HG03280 (cell line): ENCODE measurements around the gene USP48.
"Not testable (repeated sequence)": the region's sequence is repeated elsewhere in the genome, so short reads cannot be mapped to it uniquely, and the experiment has no call there.

ENCODE experiments used
- ATAC-seq: cut with Tn5 transposase; IDR thresholded peaks from one replicate; pipeline ENCODE4 v1.9.1; 2021; ENCODE audit warnings: mild to moderate bottlenecking, moderate library complexity; ENCODE audit not compliant: unreplicated experiment

USP48 gene

DNA sequence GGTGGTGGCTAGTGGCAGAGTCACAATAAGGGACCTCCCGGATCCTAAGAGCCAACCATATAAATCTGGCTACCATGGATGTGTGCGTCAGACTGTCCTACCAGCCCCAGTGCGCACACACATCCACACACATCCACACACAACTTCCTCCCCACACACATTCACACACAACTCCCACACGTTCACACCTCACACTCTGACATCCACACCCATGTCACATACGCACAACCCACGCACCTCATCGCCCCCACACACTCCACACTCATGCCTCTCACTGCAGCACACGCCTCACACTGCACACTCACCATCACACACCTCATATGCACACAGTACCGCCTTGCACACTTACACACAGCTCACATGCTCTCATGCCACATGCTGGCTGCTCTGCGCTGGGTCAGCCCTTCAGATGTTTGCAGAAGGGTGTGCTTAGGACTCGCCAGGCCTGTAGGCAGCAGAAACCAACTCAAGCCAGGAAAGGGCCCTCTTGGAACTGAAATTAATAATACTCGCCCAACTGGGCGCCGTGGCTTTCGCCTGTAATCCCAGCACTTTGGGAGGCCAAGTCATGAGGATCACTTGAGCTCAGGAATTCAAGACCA is 32.1 kb upstream of the USP48 start:
- no peak for ATAC-seq

DNA sequence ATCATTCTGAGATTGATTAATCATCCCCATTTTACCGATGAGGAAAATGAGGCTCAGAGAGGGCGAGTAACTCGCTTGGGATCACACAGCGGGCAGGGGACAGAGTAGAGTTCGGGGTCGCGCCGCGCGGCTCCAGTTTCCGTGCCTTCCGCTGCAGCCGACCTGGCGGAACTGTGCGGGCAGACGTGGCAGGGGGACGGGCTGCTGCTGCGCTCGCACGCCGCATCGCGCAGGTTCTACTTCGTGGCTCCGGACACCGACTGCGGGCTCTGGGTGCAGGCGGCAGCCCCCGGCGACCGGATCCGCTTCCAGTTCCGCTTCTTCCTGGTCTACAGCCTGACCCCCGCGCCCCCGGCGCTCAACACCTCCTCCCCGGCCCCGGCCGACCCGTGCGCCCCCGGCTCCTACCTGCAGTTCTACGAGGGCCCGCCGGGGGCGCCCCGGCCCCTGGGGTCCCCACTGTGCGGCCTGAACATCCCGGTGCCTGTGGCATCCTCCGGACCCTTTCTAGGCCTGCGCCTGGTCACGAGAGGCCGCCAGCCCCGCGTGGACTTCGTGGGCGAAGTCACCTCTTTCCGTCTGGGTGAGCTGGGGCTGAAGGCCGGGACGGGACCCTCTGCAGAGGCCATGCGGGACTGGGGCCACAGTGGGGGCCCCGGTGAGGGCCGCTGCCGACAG is 31.4 kb upstream of the USP48 start:
- ATAC-seq: no peak

DNA sequence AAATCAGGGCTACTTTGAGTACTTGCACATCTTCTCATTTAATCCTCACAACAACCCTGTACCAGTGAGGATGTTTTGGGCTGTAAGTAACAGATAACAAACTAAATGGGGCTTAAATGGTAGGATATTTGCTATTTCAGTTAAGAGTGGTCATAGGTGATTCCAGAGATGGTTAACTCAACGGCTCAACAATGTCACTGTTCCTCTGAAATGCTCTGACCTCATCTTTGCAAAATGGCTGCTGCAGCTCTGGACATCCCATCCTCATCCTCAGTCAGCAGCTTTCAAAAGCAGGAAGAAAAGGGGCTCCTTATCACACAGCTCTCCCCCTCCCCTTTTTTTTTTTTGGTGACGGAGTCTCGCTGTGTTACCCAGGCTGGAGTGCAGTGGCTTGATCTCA is 30.6 kb upstream of the USP48 start:
- ATAC-seq: no peak

DNA sequence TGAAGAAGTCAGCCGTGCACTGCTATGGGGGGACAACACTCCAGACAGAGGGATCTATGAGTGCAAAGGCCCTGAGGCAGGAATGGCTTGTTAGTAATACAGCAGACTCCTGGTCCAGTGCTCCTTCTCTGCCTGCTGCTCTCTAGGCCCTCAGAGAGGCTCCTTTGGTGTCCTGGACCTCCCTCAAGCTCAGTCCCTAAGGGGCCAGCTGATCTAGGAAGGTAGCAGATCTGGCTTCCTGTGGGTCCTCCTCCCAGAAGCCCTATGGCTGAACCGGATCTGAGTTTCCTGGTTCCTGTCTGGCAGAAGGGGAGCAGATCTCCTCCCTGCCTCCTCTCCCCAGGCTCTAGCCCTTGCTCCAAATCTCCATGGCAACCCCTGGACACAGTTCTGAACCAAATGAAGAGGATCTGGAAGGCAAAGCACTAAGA is 28.9 kb upstream of the USP48 start, which contains the start of gene LDLRAD2:
Gene LDLRAD2 (plus strand): TSS at position 391 of the 431 bp plus-strand sequence. CDS start 187 bp downstream, outside the sequence.
- no peak for ATAC-seq

DNA sequence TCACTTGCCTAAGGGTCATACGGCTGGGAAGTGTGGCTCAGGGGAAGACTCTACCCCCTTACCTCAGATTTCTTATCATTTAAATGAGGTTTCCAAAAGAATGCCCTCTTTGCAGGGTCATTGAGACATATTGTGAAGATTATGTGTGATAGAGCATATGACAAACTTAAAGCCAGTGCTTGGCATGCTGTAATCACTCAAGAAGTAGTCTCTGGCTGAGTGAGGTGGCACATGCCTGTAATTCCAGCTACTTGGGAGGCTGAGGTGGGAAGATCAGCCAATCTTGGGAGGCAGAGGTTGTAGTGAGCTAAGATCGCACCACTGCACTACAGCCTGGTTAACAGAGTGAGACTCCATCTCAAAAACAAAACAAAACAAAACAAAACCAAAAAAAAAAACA is 21.6 kb upstream of the USP48 start:
- no peak for ATAC-seq

DNA sequence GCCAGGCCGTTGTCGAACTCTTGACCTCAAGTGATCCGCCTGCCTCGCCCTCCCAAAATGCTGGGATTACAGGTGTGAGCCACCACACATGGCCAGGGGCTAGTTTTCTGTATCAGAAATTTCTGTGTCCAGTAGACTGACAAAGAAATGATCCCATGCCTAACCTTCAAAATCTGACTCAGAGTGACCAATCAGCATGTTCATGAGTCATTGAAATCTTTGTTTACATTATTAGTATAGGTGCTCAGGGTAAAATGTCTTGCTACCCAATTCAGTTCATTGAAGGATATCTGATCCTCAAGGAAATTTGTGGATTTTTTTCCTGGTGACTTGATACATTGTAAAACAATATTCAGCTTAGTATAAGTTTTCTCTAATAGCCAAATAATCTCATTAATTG is 18.2 kb upstream of the USP48 start:
- no peak for ATAC-seq

DNA sequence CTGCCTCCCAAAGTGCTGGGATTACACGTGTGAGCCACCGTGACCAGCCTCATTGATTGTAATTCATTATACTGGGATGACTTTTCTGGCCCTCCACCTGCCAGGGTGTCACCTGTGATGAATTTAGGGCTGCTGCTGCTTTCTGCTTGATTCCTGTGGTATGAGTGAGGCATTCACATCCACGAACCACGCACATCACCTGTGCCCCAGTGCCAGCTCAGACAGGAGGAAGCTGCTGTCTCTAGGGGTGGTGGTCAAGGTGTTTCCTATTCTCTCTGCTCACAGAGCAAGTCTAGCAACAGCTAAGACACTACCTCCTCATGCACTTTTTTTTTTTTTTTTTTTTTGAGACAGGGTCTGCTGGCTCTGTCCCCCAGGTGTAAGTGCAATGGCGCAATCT is 16.8 kb upstream of the USP48 start:
- ATAC-seq: no peak

DNA sequence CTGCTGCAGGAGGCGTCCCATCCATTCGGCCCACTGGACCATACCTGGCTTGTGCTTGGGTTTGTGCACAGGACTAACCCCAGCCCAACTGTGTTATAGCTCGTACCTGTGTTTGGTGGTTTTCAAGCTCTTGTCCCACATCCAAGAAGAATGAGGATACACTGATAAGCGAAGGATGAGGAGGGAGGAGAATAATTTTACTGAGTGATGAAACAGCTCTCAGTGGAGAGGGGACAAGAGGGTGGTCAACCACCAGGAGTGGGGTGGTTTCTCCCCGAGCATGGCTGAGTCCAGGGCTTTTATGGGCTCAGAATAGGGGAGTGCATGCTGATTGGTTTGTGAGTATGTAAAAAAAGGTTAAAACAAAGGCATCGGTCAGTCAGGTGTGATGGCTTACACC is 12.1 kb upstream of the USP48 start:
- no peak for ATAC-seq

DNA sequence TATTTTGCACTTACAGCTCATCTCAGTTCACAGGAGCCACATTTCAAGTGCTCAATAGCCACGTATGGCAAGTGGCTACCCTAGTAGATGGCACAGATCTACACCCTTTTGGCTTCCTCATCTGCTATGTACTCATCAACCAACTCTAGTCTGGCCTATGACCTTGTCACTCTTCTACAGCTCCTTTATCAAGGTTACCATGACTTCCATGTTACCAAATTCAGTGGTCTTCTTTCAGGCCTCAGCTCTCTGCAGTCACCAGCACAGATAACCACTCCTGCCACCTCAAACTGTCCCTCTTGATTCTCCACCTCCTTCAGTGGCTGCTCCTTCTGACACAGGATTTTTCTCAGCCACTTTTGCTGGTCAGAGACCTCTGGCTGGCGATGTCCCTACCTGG is 11.7 kb upstream of the USP48 start:
- no peak for ATAC-seq

DNA sequence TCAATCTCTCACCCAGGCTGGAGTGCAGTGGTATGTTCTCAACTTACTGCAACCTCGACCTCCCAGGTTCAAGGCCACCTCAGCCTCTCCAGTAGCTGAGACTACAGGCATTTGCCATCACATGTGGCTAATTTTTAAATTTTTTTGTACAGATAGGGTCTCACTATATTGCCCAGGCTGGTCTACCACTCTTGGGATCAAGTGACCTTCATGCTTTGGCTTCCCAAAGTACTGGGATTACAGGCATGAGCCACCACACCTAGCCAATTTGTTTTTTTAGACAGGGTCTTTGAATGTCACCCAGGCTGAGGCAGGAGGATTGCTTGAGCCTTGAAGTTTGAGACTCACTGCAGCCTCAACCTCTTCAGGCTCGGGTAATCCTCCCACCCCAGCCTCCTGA is 10.2 kb upstream of the USP48 start:
- ATAC-seq: no peak

DNA sequence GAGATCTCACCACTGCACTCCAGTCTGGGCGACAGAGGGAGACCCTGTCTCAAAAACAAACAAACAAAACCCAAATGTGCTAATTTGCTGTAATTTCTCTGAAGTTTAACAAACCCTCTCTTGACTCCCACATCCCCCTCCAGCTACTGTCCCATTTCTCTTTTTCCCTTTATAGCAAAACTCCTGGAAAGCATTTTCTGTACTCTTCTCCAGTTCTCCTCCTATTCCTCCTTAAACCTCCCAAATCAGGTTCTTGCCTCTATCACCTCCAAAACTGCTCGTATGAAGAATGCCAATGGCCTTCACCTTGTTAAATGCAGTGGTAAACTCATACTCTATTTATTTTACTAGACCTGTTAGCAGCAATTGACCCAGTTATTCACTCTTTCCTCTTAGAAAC is 3.7 kb upstream of the USP48 start:
- ATAC-seq: no peak

DNA sequence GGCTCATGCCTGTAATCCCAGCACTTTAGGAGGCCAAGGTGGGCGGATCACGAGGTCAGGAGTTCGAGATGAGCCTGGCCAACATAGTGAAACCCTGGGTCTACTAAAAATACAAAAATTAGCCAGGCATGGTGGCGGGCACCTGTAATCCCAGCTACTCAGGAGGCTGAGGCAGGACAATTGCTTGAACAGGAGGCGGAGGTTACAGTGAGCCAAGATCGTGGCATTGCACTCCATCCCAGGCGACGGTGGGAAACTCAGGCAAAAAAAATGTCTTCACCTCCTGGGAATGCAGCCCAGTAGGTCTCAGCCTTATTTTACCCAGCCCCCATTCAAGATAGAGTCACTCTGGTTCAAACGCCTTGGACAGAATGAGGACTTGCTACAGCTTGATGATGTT is 2.8 kb upstream of the USP48 start:
- ATAC-seq: not testable (repeated sequence)

DNA sequence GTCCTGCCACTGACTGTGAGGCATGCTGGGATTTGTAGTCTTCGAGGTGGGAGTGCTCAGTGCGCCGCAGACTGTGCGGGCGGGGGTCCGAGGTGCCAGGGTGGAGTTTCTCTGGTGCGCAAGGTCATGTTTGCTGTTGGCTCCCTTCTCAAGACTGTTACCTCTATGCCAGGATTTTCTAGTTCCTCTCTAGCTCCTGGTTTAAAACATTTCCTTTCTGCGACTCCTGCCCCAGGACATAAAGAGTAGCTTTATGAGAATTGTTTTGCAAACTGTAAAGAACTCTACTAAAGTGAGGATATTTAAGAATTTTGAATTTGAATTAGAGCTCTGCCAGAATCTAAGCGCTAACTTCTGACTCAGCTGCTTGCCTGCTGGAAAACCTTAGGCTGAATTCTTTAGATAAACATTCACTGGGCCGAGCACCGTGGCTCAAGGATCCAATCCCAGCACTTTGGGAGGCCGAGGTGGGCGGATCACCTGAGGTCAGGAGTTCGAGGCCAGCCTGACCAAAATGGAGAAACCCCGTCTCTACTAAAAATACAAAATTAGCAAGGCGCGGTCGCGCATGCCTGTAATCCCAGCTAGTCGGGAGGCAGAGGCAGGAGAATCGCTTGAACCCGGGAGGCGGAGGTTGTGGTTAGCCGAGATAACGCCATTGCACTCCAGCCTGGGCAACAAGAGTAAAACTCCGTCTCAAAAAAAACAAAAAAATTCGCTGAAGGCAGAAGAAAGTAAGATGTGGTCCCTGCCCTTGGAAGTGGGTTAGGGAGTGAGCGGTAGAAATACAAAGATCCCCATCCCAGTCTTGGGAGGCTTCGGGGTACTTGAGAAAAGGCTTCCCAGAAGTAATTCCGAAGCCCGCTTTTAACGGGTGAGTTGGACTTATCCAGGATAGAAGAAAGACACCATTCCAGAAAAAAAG is 992 bp upstream of the USP48 start:
- no peak for ATAC-seq

DNA sequence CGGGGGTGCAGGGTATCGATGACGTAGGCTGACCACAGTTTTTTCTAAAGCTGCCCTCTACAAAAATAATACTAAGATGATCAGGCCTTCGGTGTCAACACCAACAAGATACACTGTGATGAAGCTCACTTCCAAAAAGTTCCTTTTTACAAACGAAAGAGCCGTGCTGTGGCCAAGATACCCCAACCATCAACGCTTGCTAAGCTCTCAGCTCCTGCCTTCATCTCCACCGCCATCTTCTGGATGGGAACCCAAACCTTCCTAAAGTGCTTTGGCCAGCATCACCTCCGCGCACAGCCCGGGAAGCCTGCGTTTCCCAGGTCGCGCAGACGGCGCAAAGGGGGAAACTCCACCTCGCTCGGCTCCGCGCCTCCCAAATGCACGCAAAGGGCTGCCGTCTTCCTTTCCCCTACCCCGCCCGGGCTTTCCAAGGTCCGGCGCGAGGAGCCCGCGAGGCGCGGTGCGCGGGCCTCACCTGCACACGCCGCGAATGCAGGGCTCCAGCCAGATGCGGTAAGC is 541 bp downstream of the USP48 start:
- peak; percentile 20 for ATAC-seq

DNA sequence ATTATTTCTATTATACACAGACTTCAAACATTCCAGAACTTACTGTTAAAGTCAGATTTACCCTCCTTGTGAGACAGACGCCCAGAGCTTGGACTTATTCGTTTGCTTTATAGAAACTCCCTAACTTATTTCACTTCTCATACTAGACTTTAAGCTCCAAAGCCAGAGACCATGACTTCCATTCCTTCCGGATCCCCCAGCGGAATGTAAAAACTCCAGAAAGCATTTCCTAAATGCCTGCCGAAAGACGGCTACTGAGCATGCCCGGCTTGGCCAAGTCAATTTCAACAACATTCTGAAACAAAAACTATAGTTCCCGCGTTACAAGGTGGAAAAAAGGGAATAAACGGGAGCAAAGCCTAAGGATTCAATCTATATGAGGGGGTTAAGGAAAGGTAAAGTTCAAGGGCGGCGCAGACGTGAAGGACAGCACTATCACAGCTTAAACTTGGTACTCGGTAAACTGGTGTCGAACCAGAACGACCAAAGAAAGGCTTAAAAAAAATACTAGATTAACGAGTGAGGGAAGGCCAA is 1.1 kb downstream of the USP48 start:
- ATAC-seq: peak; percentile 19

DNA sequence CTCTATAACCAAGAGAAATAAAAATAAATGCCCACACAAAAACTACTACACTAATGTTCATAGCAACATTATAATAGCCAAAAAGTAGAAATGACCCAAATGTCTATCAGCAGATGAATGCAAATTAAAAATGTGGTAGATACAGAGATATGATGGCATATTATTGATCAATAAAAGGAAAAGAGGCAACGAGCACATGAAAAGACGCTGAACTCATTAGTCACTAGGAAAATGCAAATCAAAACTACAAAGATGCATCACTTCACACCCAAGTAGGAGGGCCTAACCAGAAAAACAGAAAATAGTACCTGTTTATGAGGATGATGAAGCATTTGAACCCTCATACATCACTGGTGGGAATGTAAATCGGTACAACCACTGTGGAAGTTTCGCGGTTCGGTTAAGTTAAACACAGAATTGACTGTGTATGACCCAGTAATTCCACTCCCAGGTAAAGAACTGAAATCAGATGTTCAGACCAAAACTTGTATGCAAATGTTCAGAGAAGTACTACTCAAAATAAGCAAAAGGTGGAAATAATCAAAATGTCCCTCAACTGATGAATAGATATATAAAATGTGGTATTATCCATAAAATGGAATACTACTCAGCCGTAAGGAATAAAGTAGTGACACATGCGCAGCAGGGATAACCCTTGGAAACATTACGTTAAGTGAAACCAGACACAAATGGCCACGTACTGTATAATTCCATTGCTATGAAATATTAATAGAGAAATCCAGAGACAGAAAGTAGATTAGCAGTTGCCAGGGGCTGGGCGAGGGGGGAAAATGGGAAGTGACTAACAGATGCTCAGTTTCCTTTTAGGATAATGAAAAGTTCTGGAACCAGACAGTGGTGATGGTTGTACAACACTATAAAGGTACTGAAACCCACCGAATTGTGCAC is 3.1 kb downstream of the USP48 start:
- no peak for ATAC-seq

DNA sequence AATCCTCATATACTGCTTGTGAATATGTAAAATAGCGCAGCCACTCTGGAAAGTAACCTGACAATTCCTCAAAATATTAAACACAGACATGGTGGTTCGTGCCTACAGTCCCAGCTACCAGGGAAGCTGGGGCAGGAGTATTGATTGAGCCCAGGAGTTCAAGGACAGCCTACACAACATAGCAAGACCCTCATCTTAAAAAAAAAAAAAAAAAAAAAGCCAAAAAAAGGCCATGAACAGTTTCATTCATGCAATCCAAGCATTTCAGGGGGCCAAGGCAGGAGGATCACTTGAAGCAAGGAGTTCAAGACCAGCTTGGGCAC is 4.6 kb downstream of the USP48 start:
- no peak for ATAC-seq

DNA sequence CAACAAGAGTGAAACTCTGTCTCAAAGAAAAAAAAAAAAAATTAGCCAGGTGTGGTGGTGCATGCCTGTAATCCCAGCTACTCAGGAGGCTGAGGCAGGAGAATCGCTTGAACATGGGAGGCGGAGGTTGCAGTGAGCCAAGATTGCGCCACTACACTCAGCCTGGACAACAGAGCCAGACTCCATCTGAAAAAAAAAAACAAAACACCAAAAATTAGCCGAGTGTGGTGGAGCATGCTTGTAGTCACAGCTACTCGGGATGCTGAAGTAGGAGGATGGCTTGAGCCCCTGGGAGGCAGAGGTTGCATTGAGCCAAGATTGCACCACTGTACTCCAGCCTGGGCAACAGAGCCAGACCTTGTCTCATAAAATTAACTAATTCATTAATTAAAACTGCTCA is 6.0 kb downstream of the USP48 start:
- ATAC-seq: not testable (repeated sequence)

DNA sequence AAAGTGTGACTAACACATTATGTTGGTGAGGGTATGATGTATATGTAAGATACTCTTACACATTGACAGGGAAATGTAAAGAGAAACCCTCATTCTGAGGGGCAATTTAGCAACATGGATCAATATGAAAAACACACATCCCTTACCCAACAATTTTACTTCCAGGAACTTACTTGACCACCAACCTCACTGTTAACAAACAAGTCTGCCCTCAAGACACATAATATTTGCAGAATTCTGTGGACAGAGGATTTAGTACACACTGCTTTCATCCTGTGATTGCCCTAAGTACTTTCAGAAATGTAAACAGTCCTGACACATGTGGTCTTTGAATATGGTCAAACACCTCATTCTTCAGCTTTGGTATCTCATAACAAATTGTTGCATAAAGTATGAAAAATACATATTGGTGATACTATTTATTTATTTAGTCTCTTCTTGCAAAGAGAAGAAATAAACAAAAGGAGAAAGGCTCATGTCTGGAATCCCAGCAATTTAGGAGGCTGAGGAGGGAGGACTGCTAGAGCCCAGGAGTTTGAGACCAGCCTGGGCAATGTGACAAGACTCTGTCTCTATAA is 6.9 kb downstream of the USP48 start:
- ATAC-seq: no peak

DNA sequence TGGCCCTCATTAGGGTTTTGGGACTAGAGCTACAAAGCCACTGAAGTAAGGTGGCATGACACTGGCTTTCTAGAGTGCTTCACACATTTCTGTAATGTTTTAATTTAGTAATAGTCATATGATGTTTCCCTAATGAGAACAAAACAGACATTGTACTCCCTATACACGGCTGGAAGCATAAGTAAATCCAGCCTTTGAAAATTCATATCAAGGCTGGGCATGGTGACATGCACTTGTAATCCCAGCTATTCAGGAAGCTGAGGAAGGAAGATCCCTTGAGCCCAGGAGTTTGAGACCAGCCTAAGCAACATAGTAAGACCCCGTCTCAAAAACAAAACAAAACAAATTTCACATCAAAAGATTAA is 7.4 kb downstream of the USP48 start:
- ATAC-seq: no peak
